ENCODE measurements around the gene SNW1.
"Not testable (repeated sequence)": the region's sequence is repeated elsewhere in the genome, so short reads cannot be mapped to it uniquely, and the experiment has no call there.

The SNW1 gene

GRCh38 chr14:77752799-77753516 is 8.0 kb downstream of the SNW1 start:
- DNase-seq (ENCODE audit: insufficient read length, low spot score) (no peak), FAIRE-seq (peak; percentile 31)

GRCh38 chr14:77752266-77752665 is 8.7 kb downstream of the SNW1 start:
- no peak for FAIRE-seq
- no peak for DNase-seq (ENCODE audit: insufficient read length, low spot score)

- FAIRE-seq; DNase-seq (ENCODE audit: insufficient read length, low spot score): not testable (repeated sequence)
These were observed 13.5 kb downstream of the SNW1 start for GRCh38 chr14:77747425-77747824.

GRCh38 chr14:77746064-77746702 is 14.8 kb downstream of the SNW1 start:
- DNase-seq (ENCODE audit: insufficient read length, low spot score) (no peak), FAIRE-seq (no peak)

GRCh38 chr14:77741438-77741837 is 19.5 kb downstream of the SNW1 start:
- DNase-seq (ENCODE audit: insufficient read length, low spot score) (no peak), FAIRE-seq (no peak)

- DNase-seq (ENCODE audit: insufficient read length, low spot score) = no peak
- FAIRE-seq = no peak
These were observed 22.3 kb downstream of the SNW1 start for GRCh38 chr14:77738559-77739250.

- no peak for DNase-seq (ENCODE audit: insufficient read length, low spot score)
- FAIRE-seq = no peak
These were observed 29.9 kb downstream of the SNW1 start for GRCh38 chr14:77730976-77731497.

- no peak for FAIRE-seq
These were observed 38.7 kb downstream of the SNW1 start for GRCh38 chr14:77722301-77722700.

GRCh38 chr14:77721437-77721836 is 39.5 kb downstream of the SNW1 start:
- DNase-seq (ENCODE audit: insufficient read length, low spot score) (no peak), FAIRE-seq (no peak)

More at GRCh38 chr14:77722301-77722700, 38.7 kb downstream of the SNW1 start:
- DNase-seq (ENCODE audit: insufficient read length, low spot score) = no peak

- no peak for DNase-seq (ENCODE audit: insufficient read length, low spot score)
- FAIRE-seq = peak; percentile 14
These were observed 43.2 kb downstream of the SNW1 start for GRCh38 chr14:77717608-77718305.

GRCh38 chr14:77714926-77715325 is 46.0 kb downstream of the SNW1 start:
- DNase-seq (ENCODE audit: insufficient read length, low spot score) (no peak), FAIRE-seq (no peak)

- no peak for DNase-seq (ENCODE audit: insufficient read length, low spot score)
- no peak for FAIRE-seq
These were observed 50.6 kb downstream of the SNW1 start for GRCh38 chr14:77710364-77710763.

- FAIRE-seq = no peak
- DNase-seq (ENCODE audit: insufficient read length, low spot score) = no peak
These were observed 51.5 kb downstream of the SNW1 start for GRCh38 chr14:77709412-77709811.

GRCh38 chr14:77708749-77709148 is 52.2 kb downstream of the SNW1 start:
- DNase-seq (ENCODE audit: insufficient read length, low spot score) (no peak), FAIRE-seq (no peak)

GRCh38 chr14:77707724-77708408 is 53.1 kb downstream of the SNW1 start, which contains the start of the genes ALKBH1 and SLIRP:
ALKBH1 (minus strand) TSS chr14:77708023; CDS start chr14:77708004, 19 bp downstream.
SLIRP (plus strand) TSS chr14:77708103; CDS start chr14:77708112, 9 bp downstream.
- peak; percentile 89 for DNase-seq (ENCODE audit: insufficient read length, low spot score)
- peak; percentile 79 for FAIRE-seq

- FAIRE-seq (peak; percentile 69), DNase-seq (ENCODE audit: insufficient read length, low spot score) (no peak)
These were observed 53.6 kb downstream of the SNW1 start for GRCh38 chr14:77707355-77707723.

- no peak for FAIRE-seq
- DNase-seq (ENCODE audit: insufficient read length, low spot score) = no peak
These were observed 69.7 kb downstream of the SNW1 start for GRCh38 chr14:77691259-77691658.

GRCh38 chr14:77682158-77682553 is 78.8 kb downstream of the SNW1 start:
- DNase-seq (ENCODE audit: insufficient read length, low spot score) = no peak
- FAIRE-seq = no peak

GRCh38 chr14:77681196-77682157 is 79.5 kb downstream of the SNW1 start:
- FAIRE-seq (no peak), DNase-seq (ENCODE audit: insufficient read length, low spot score) (no peak)
